Muscle of back (tissue), 11 donors: ENCODE measurements around the gene LRTM1. TPM values are rescaled to one million over a fixed set of nuclear protein-coding genes. Genes with fewer than 3 reads are reported as not detected.

ENCODE experiments used
- DNase-seq, 3 donors: peaks; one replicate each; pipeline versions ENCODE4 v3.0.0 to v3.0.0-alpha.2; 2013
- polyA plus RNA-seq, 10 donors: library from polyadenylated mRNA; unstranded; fragments of 120-200 nt; gene quantifications; one replicate each; pipeline ENCODE4 v1.2.1, GENCODE V29; 2013; ENCODE audit not compliant: insufficient read length in 10 of 10

The LRTM1 gene
- polyA plus RNA-seq, 10 donors: 40.3 to 117 (median 88.0) TPM

GRCh38 chr3:54949491-54950044 lies 21.7 kb upstream of the LRTM1 start:
- DNase-seq: no peak

GRCh38 chr3:54941690-54942362 lies 14.0 kb upstream of the LRTM1 start:
- DNase-seq: no peak

GRCh38 chr3:54940971-54941370 lies 13.1 kb upstream of the LRTM1 start:
- peak in 1 of 3 donors; percentile 53 for DNase-seq

GRCh38 chr3:54939557-54940300 lies 11.9 kb upstream of the LRTM1 start:
- no peak for DNase-seq

- DNase-seq: no peak
Measured at GRCh38 chr3:54936561-54936960, 8.7 kb upstream of the LRTM1 start.

GRCh38 chr3:54935869-54936268 lies 8.0 kb upstream of the LRTM1 start:
- no peak for DNase-seq

- peak; percentile 58 to 63 (median 62) for DNase-seq
Measured at GRCh38 chr3:54932606-54933005, 4.7 kb upstream of the LRTM1 start.

- no peak for DNase-seq
Measured at GRCh38 chr3:54931182-54931581, 3.3 kb upstream of the LRTM1 start.

- no peak for DNase-seq
Measured at GRCh38 chr3:54918516-54918915, 9.3 kb downstream of the LRTM1 start.

- no peak for DNase-seq
Measured at GRCh38 chr3:54917862-54918261, 10.0 kb downstream of the LRTM1 start.

GRCh38 chr3:54917174-54917573 lies 10.7 kb downstream of the LRTM1 start:
- DNase-seq: peak in 2 of 3 donors; percentile 45 to 57

- no peak for DNase-seq
Measured at GRCh38 chr3:54916732-54917131, 11.1 kb downstream of the LRTM1 start.

- DNase-seq: no peak
Measured at GRCh38 chr3:54915976-54916375, 11.9 kb downstream of the LRTM1 start.

GRCh38 chr3:54915181-54915580 lies 12.7 kb downstream of the LRTM1 start:
- DNase-seq: no peak

- no peak for DNase-seq
Measured at GRCh38 chr3:54914180-54914579, 13.7 kb downstream of the LRTM1 start.

- DNase-seq: no peak
Measured at GRCh38 chr3:54909191-54909590, 18.7 kb downstream of the LRTM1 start.

GRCh38 chr3:54906763-54907162 lies 21.1 kb downstream of the LRTM1 start:
- peak in 2 of 3 donors; percentile 28 to 59 for DNase-seq

GRCh38 chr3:54905920-54906319 lies 21.9 kb downstream of the LRTM1 start:
- no peak for DNase-seq

- DNase-seq: no peak
Measured at GRCh38 chr3:54905261-54905888, 22.5 kb downstream of the LRTM1 start.

GRCh38 chr3:54901906-54902685 lies 25.8 kb downstream of the LRTM1 start:
- peak in 1 of 3 donors; percentile 61 for DNase-seq

- peak in 2 of 3 donors; percentile 38 to 53 for DNase-seq
Measured at GRCh38 chr3:54900838-54901591, 26.8 kb downstream of the LRTM1 start.
